ENCODE data around the gene S1PR3. TPM values are rescaled to one million over a fixed set of nuclear protein-coding genes. Genes with fewer than 3 reads are reported as not detected.

The S1PR3 gene
- total and polyA plus RNA-seq, 2 donors (not counting 3 experiments of a cell fraction or from before 2014, with no cell fraction given), result 12.5 to 25.8 TPM

DNA sequence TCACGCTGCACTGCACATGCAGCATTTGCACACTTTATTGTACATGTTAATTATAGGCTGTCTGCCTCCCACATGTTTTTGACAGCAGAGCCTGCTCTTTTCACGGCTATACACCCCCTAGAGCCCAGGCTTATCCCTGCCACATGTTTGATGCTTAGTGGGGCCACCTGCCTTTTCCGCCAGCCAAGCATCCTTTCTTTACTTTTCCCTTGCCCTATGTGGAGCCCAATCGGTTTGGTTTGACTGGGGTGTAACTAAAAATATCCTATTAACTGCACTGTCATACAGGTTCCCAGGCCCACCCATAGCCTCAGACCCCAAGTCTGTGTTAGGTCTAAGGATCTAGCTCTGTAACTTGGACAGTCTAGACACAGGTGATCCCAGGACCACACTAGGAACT, 18.9 kb upstream of the S1PR3 start:
- BruUV-seq (replicated peaks), result no TSS peak
- H3K27me3 ChIP-seq (ENCODE audit: control insufficient read depth in 2 of 2, insufficient read depth in 2 of 2, low read length in 2 of 2), result peaks cover 1 to 2% of the 10 kb centered on the region in 2 experiments
- TF ChIP-seq GATA2 (IDR thresholded peaks at IDR 0.05; ENCODE audit: insufficient read depth, insufficient read length, low read depth, low read length), result no peak
- no peak for TF ChIP-seq CTCF (IDR thresholded peaks at IDR 0.05; ENCODE audit: extremely low read depth in 1 of 2, insufficient read depth in 1 of 2, low read depth in 1 of 2, low read length in 2 of 2)
- no peak for TF ChIP-seq MAX (IDR thresholded peaks at IDR 0.05; ENCODE audit: insufficient read depth, insufficient read length)
- no peak for TF ChIP-seq POLR2AphosphoS5 (IDR thresholded peaks at IDR 0.05; ENCODE audit: insufficient read depth, low read depth, low read length)
- no peak for TF ChIP-seq EZH2 (IDR thresholded peaks at IDR 0.05; ENCODE audit: borderline replicate concordance, low read depth, low read length, severe bottlenecking)
- no peak for TF ChIP-seq FOS (IDR thresholded peaks at IDR 0.05; ENCODE audit: borderline replicate concordance, insufficient read depth, low read length)
- no peak for TF ChIP-seq JUN (IDR thresholded peaks at IDR 0.05; ENCODE audit: borderline replicate concordance, insufficient read depth, insufficient read length, low read depth)
- TF ChIP-seq MYC (IDR thresholded peaks at IDR 0.05; ENCODE audit: low read depth, low read length), result no peak
- no peak for TF ChIP-seq POLR2A (IDR thresholded peaks at IDR 0.05; ENCODE audit: low read depth, low read length)
- no peaks in the 10 kb centered on the region for H3K9me1 ChIP-seq (replicated peaks; ENCODE audit: control insufficient read depth, extremely low read depth, insufficient read depth, low read length)
- H3K4me3 ChIP-seq (replicated peaks in 1 of 3; ENCODE audit: insufficient read depth in 1 of 3, low read depth in 1 of 3, low read length in 3 of 3), result no peak overlapping the region
- H4K20me1 ChIP-seq (replicated peaks; ENCODE audit: control insufficient read depth, extremely low read depth, insufficient read depth, low read length), result no peaks in the 10 kb centered on the region
- H3K36me3 ChIP-seq (ENCODE audit: control insufficient read depth in 2 of 2, extremely low read depth in 1 of 2, insufficient read depth in 2 of 2, low read length in 2 of 2), result no peaks in the 10 kb centered on the region
- H3K9me3 ChIP-seq (replicated peaks; ENCODE audit: control insufficient read depth, insufficient read depth, low read length), result no peaks in the 10 kb centered on the region
- no peak overlapping the region for H2AFZ ChIP-seq (ENCODE audit: low read depth, low read length)
- no peaks in the 10 kb centered on the region for H3K79me2 ChIP-seq (ENCODE audit: control insufficient read depth, insufficient read depth, low read length)
- ChIA-PET POLR2A (no interaction called here), CTCF (no interaction called here)
- DNase-seq (ENCODE audit: low read depth, low spot score), result no peak
- no peak overlapping the region for H3K9ac ChIP-seq (replicated peaks; ENCODE audit: extremely low read depth, insufficient read depth, low read length)
- dilution Hi-C loops (cut with MboI; ENCODE audit: extremely low pct_ligation_motif_present, low sequenced_read_pairs) (no loop called here), intact Hi-C loops (cut with micrococcal nuclease) (no loop called here)
- H3K4me2 ChIP-seq (ENCODE audit: insufficient read depth, low read length), result no peak overlapping the region
- FAIRE-seq, result no peak
- no peaks in the 10 kb centered on the region for H3K4me1 ChIP-seq (ENCODE audit: control insufficient read depth, extremely low read depth, insufficient read depth, low read length)
- no peak overlapping the region for H3K27ac ChIP-seq (ENCODE audit: insufficient read depth, low read depth, low read length)

Measured in endothelial cell of umbilical vein (primary cell).